IMR-90 (cell line): ENCODE measurements around the gene SPECC1L. TPM values are rescaled to one million over a fixed set of nuclear protein-coding genes. Genes with fewer than 3 reads are reported as not detected.

ENCODE experiments used
- ATAC-seq: fragments of 200-7000 bp; cut with Tn5 transposase; 2 replicates; pipeline ENCODE4 v1.9.1; 2020; ENCODE audit warnings: low read depth, mild to moderate bottlenecking, moderate library complexity
- BruUV-seq: library from RNA; stranded (reverse); fragments of 400-500 nt; replicated peaks from 2 replicates; lab custom pipeline; 2021; lab: Mats Ljungman, UMichigan
- CTCF ChIA-PET: fragments of 300-600 bp; formaldehyde crosslinking; extraction: SDS; loops from one replicate; lab custom pipeline; 2021; ENCODE audit warnings: antibody characterized with exemption; lab: Yijun Ruan, JAX
- POLR2A ChIA-PET: fragments of 300-600 bp; sonication (Branson Sonifier 250); formaldehyde crosslinking; loops from one replicate; lab custom pipeline; 2022; ENCODE audit warnings: antibody characterized with exemption; ENCODE audit not compliant: unreplicated experiment; lab: Charles Lee
- DNase-seq: peaks from one replicate; pipeline ENCODE4 v3.0.0; 2013
- H2AFZ ChIP-seq: replicated peaks from 2 replicates; pipeline ENCODE3; 2013; ENCODE audit warnings: low read length, mild to moderate bottlenecking; ENCODE audit not compliant: poor library complexity
- H2AK5ac ChIP-seq: 2 replicates; pipeline ENCODE4 v1.6.1; 2013; ENCODE audit warnings: low read depth, low read length, inconsistent platforms
- H2AK9ac ChIP-seq: replicated peaks from 2 replicates; pipeline ENCODE3; 2013; ENCODE audit warnings: mild to moderate bottlenecking, low read depth, low read length, moderate library complexity; ENCODE audit not compliant: poor library complexity
- H2BK120ac ChIP-seq: 2 replicates; pipeline ENCODE4 v1.6.1; 2013; ENCODE audit warnings: low read depth, low read length, inconsistent platforms
- H2BK15ac ChIP-seq: 3 replicates; pipeline ENCODE4 v1.6.1; 2013; ENCODE audit warnings: low read depth, low read length, inconsistent platforms
- H2BK20ac ChIP-seq: 2 replicates; pipeline ENCODE4 v1.6.1; 2013; ENCODE audit warnings: low read depth, mild to moderate bottlenecking, inconsistent platforms, low read length, moderate library complexity
- H2BK5ac ChIP-seq: 2 replicates; pipeline ENCODE4 v1.6.1; 2013; ENCODE audit warnings: mild to moderate bottlenecking, low read depth, low read length, inconsistent platforms; ENCODE audit not compliant: poor library complexity, severe bottlenecking
- H3K14ac ChIP-seq: replicated peaks from 2 replicates; pipeline ENCODE4 v1.6.1; 2013; ENCODE audit warnings: low read depth, low read length, inconsistent platforms
- H3K18ac ChIP-seq: 2 replicates; pipeline ENCODE4 v1.6.1; 2013; ENCODE audit warnings: low read depth, low read length, control low read depth
- H3K23ac ChIP-seq: 2 replicates; pipeline ENCODE4 v1.6.1; 2013; ENCODE audit warnings: low read depth, low read length, inconsistent platforms
- H3K27ac ChIP-seq: 2 replicates; pipeline ENCODE4 v1.5.1; 2013; ENCODE audit warnings: mild to moderate bottlenecking, control low read depth, low read length; ENCODE audit not compliant: insufficient read depth
- H3K27me3 ChIP-seq: 2 replicates; pipeline ENCODE4 v1.6.1; 2013; ENCODE audit warnings: low read length; ENCODE audit not compliant: control insufficient read depth, insufficient read depth
- H3K36me3 ChIP-seq: 2 replicates; pipeline ENCODE4 v1.6.1; 2013; ENCODE audit warnings: low read length, mixed read lengths; ENCODE audit not compliant: control insufficient read depth, insufficient read depth
- H3K4ac ChIP-seq: 2 replicates; pipeline ENCODE4 v1.6.1; 2013; ENCODE audit warnings: low read depth, low read length, inconsistent platforms
- H3K4me1 ChIP-seq: 2 replicates; pipeline ENCODE4 v1.6.1; 2013; ENCODE audit warnings: low read length, mixed read lengths; ENCODE audit not compliant: control insufficient read depth, insufficient read depth
- H3K4me2 ChIP-seq: 2 replicates; pipeline ENCODE4 v1.6.1; 2013; ENCODE audit warnings: low read depth, mild to moderate bottlenecking, control low read depth, low read length, moderate library complexity
- H3K4me3 ChIP-seq: 2 replicates; pipeline ENCODE4 v1.5.1; 2013; ENCODE audit warnings: low read depth, mild to moderate bottlenecking, control low read depth, low read length, moderate library complexity; ENCODE audit not compliant: insufficient read depth
- H3K56ac ChIP-seq: 2 replicates; pipeline ENCODE4 v1.6.1; 2013; ENCODE audit warnings: low read length, inconsistent platforms; ENCODE audit not compliant: insufficient read depth; ENCODE audit errors: extremely low read depth
- H3K79me1 ChIP-seq, 2 experiments: 2 replicates each; pipeline ENCODE4 v1.6.1; 2013; ENCODE audit warnings: low read length in 2 of 2, inconsistent platforms in 1 of 2, low read depth in 1 of 2
- H3K9ac ChIP-seq: 2 replicates; pipeline ENCODE4 v1.6.1; 2013; ENCODE audit warnings: low read depth, low read length, control low read depth
- H3K9me1 ChIP-seq: 2 replicates; pipeline ENCODE4 v1.6.1; 2013; ENCODE audit warnings: low read length, inconsistent platforms; ENCODE audit not compliant: insufficient read depth
- H3K9me3 ChIP-seq: 2 replicates; pipeline ENCODE4 v1.6.1; 2013; ENCODE audit warnings: low read length; ENCODE audit not compliant: control insufficient read depth, insufficient read depth
- H4K20me1 ChIP-seq: 2 replicates; pipeline ENCODE4 v1.6.1; 2013; ENCODE audit warnings: low read length, inconsistent platforms; ENCODE audit not compliant: insufficient read depth
- H4K5ac ChIP-seq: 2 replicates; pipeline ENCODE4 v1.6.1; 2013; ENCODE audit warnings: mild to moderate bottlenecking, low read depth, low read length, control low read depth
- H4K8ac ChIP-seq, 2 experiments: 2 replicates each; pipeline ENCODE4 v1.6.1; 2013; ENCODE audit warnings: low read depth in 2 of 2, low read length in 2 of 2, control low read depth in 1 of 2, inconsistent platforms in 1 of 2
- H4K91ac ChIP-seq: 2 replicates; pipeline ENCODE4 v1.6.1; 2013; ENCODE audit warnings: low read depth, low read length, inconsistent platforms; ENCODE audit not compliant: insufficient read depth
- MAZ ChIP-seq: IDR thresholded peaks from 2 replicates; pipeline ENCODE4 v1.6.1; 2012; ENCODE audit warnings: low read depth, mild to moderate bottlenecking, low read length, improper control_type of control experiment, moderate library complexity, borderline replicate concordance
- POLR2A ChIP-seq: IDR thresholded peaks from 2 replicates; pipeline ENCODE4 v1.6.1; 2012; ENCODE audit warnings: mild to moderate bottlenecking, low read depth, low read length
- RFX5 ChIP-seq: IDR thresholded peaks from 2 replicates; pipeline ENCODE4 v1.8.0; 2012; ENCODE audit warnings: low read depth, mild to moderate bottlenecking, low read length, moderate library complexity
- WGBS, 2 experiments: methylation state at CpG; one replicate each; pipeline versions ENCODE4 v1.1.5 to v1.1.7; 2013; ENCODE audit warnings: missing lambda C conversion rate in 2 of 2; ENCODE audit not compliant: insufficient read length in 1 of 2; ENCODE audit errors: extremely low coverage in 2 of 2; 5-methylcytosine and 5-hydroxymethylcytosine counted together
- dilution Hi-C: fragments of 300-500 bp; cut with HindIII; formaldehyde crosslinking; loops from one replicate; pipeline ENCODE4 v1.14.3; 2018; ENCODE audit warnings: low sequenced_read_pairs; ENCODE audit not compliant: unreplicated experiment
- in situ Hi-C: fragments of 300-500 bp; cut with MboI; formaldehyde crosslinking; loops from 3 replicates; pipeline ENCODE4 v1.14.3; 2019; ENCODE audit warnings: low sequenced_read_pairs, inconsistent platforms, mixed read lengths
- intact Hi-C: fragments of 100-400 bp; cut with micrococcal nuclease; formaldehyde crosslinking; loops from 2 replicates; pipeline ENCODE4 v1.10.0; 2022
- polyA plus RNA-seq, 3 experiments: library from polyadenylated mRNA; depleted of rRNA; stranded (reverse); fragments of >200 nt; gene quantifications; 2 replicates each; pipeline ENCODE4 v1.2.3, GENCODE V29; 2012; ENCODE audit warnings: low replicate concordance in 1 of 3
- total RNA-seq: library from RNA; depleted of rRNA; stranded (reverse); fragments of >200 nt; gene quantifications from 2 replicates; pipeline ENCODE4 v1.2.3, GENCODE V29; 2012

SPECC1L gene
- total and polyA plus RNA-seq, 2 of the 4 experiments (the other 2 are of a cell fraction) = 18.7 to 44.1 TPM

GRCh38 chr22:24444729-24445466, 174.3 kb downstream of the SPECC1L start:
- intact Hi-C loops (no loop called here), dilution Hi-C loops (no loop called here), in situ Hi-C loops (no loop called here)
- no peak overlapping the region for H4K91ac ChIP-seq
- H4K8ac ChIP-seq = no peak overlapping the region
- ChIA-PET POLR2A (interaction anchor here (0.6 kb wide), 1 partner anchor 53 kb away, joined by 3 read pairs; no protein-coding TSS in a partner anchor), CTCF (interaction anchor here (1.2 kb wide), 1 partner anchor 11 kb away, joined by 3 read pairs; no protein-coding TSS in a partner anchor)
- no peak overlapping the region for H2BK120ac ChIP-seq
- H2BK20ac ChIP-seq = no peak overlapping the region
- no peak overlapping the region for H3K23ac ChIP-seq
- H2AK5ac ChIP-seq = 0 out of 2 replicates have a peak overlapping the region, but pooled peaks have one; percentile 5
- no peaks in the 10 kb centered on the region for H3K9me3 ChIP-seq
- peaks cover 6% of the 10 kb centered on the region for H3K4me1 ChIP-seq
- H4K20me1 ChIP-seq = no peaks in the 10 kb centered on the region
- no peak overlapping the region for H2AK9ac ChIP-seq
- 0 out of 2 replicates have a peak, but pooled peaks cover 3% of the 10 kb centered on the region for H3K9me1 ChIP-seq
- H2AFZ ChIP-seq = peak overlapping the region; percentile 65
- no peak overlapping the region for H3K18ac ChIP-seq
- peak; percentile 44 for ATAC-seq
- H3K4me3 ChIP-seq = no peak overlapping the region
- no peak overlapping the region for H2BK15ac ChIP-seq
- H2BK5ac ChIP-seq = no peak overlapping the region
- no peak overlapping the region for H3K9ac ChIP-seq
- no peak for DNase-seq
- no peak overlapping the region for H3K27ac ChIP-seq
- no peak overlapping the region for H3K4me2 ChIP-seq
- 73% methylated on average over 6 of the region's 12 CpGs; no CpG with 5 or more reads in 1 of the 2 experiments for WGBS, 2 experiments
- no peak overlapping the region for H3K14ac ChIP-seq
- no peak for TF ChIP-seq MAZ
- no peak for TF ChIP-seq RFX5
- no peak for TF ChIP-seq POLR2A
- H3K56ac ChIP-seq = no peak overlapping the region
- H4K5ac ChIP-seq = no peak overlapping the region
- no peak overlapping the region for H3K4ac ChIP-seq
- no peaks in the 10 kb centered on the region for H3K36me3 ChIP-seq
- H3K79me1 ChIP-seq = no peaks in the 10 kb centered on the region
- H3K27me3 ChIP-seq = peaks cover 7% of the 10 kb centered on the region
- BruUV-seq = no TSS peak
